HG02763 (cell line): Measurements from ENCODE around the gene CIB2.

Source experiments
- ATAC-seq: cut with Tn5 transposase; IDR thresholded peaks from one replicate; pipeline ENCODE4 v1.9.1; 2021; ENCODE audit warnings: mild to moderate bottlenecking, moderate library complexity; ENCODE audit not compliant: unreplicated experiment

CIB2 gene

DNA sequence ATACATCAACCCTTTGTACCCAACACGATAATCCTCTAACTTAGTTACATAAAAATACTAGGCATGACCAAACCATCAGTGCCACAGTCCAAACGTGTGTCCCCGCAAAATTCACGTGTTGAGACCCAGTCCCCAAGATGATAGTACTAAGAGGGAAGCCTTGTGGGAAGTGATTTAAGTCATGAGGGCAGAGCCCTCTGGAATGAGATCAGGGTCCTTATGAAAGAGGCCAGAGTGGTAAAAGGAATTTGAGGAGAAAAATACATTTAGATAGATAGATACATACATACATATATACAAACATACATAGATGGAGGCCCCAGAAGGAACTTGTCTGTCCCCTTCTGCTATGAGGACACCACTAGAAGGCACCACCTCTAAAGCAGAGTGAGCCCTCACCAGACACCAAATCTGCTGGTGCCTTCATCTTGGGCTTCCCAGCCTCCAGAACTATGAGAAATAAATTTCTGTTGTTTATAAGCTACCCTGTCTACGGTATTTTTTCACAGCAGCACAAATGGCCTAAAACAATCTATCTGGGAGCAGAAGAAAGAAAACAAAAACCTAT is 61.7 kb downstream of the CIB2 start:
- no peak for ATAC-seq

DNA sequence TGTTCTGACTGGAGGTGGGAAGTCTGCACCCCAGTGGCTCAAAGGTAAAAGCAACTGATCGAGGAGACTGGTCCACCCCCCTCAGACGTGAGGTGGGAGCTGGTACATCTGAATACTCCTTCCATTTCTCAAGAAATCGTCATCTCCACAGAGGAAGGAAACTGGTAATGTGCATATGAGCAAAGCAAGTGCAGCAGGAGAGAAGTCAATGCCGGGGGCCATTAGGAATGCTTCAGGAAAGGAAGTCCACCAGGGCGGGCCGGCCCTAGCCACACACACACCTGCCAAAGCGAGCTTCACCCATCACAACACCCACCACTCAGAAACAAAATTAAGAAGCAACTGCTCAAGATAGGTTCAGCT is 62.2 kb downstream of the CIB2 start:
- no peak for ATAC-seq

DNA sequence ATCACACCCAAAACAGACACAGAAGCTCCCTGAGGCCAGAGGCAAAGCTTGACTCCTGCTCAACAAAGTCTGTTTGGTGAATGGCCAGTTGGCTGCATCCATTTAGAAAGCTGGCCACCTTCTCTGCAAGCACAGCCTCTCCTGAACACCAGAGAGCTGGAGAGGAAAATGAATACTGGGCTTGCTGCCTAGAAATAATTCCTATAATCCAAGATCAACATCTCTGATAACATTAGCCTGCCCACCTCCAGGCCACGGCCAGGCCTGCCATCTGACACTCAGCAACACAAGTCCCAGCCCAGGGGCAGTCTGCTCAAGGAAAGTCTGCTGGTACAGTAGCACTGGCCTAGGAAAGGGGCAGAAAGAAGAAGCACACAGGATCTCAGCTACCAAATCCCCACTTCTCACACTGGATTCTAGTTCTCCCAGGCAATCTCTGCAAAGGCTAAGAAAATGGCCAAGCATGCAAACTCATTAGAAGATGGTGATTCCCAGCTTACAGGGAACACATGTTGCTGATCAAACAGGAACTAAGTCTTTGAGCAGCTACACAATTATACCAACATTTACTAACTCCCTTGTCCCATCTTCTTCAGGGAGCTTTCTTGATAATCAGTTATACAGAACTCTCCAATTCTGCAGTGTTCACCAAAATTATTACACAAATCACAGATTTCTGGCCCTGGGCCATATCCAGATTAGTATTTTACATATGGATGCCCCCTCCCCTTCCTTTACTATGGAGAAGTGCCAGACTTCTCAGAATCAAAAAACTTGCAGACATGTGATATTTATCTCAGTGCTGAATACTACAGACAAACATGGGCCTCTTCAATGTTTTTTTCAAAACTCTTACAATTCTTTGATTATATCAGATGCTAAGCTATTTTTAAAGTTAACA is 63.7 kb downstream of the CIB2 start:
- ATAC-seq: no peak

DNA sequence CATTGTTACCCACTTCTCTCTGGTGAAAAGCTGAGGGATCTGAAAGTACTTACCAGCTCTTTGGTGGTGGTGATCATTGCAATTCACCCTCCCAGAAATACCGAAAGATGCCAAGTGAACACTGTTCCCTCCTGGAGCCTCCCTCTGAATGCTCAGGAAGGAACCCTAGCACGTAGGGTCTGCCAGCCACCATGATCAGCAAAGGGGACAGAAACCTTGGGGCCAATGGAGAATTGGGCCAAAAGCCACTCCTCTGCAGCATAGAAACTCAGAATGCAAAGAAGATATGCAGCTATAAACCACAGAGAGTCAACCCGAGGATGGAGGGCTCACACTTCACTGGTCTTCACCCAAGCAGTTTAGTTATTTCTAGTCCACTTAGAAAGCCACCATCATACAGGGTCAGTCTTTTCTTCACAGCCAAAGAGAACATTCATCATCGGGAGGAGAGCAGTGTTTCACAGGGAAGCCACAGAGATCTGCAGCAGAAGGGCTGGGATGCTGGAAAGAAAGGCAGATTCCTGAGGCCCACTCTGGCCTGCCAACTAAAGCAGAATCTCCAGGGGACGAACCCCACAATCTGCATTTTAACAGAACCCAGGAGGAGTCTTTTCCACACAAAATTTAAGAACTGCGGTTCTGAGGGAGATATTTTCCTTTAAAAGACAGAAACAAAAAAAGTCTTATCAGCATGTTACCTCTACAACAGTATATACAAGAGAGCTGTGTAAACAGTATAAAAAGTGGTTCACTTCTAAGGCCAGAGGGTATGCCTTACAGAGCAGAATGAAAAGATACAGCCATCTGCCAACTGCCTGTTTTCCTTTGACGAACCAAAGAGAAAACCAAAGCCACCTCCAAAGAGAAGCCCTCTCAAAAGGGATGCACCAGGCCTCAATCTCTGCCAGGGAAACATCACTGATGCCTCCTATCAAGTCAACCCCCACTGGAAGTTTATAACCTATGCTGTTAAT is 65.0 kb downstream of the CIB2 start:
- ATAC-seq: peak; percentile 48

DNA sequence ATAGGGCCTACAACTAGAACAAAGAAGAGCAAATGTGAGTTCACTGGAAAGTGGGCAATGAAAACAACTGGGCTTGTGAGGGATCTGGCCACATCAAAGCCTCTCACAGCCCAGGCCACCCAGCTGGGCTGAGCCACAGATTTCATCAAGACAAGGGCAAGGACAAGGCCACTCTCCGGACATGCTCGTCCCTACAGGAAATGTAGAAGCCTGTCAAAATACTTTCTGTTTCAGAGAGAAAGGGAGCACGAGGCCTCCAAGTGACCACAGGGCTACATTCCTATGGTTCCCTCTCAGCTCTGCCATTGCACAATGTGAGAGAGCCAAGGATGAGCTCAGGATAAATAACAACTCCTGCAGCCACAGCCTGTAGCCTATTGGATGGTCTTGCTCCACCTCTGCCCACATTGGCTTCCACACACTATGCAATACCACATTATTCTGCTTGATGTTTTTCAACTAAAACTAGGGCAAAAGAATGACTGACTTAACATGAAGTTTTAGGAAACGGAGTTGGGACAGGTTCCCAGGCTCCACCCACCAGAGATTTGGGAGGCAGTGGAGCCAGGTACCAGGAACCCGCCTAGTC is 65.9 kb downstream of the CIB2 start:
- no peak for ATAC-seq

DNA sequence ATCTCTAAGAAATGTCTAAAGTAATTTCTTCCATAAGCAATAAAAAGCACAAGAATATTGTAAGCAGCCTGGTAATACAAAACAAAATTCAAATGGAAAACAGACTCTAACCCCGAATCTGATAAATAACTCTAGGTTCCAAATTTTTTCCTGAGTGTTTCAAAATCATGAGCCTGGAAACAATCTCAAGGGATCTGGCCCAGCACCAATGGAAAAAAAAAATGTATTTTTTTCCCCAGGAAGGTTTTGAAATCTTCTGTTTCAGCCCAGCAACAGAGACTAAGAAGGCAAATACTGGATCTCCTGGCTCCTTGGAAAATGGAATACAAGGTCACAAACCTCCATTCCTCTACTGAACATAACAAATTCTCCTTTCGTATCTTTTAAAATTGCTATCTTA is 66.7 kb downstream of the CIB2 start:
- no peak for ATAC-seq

DNA sequence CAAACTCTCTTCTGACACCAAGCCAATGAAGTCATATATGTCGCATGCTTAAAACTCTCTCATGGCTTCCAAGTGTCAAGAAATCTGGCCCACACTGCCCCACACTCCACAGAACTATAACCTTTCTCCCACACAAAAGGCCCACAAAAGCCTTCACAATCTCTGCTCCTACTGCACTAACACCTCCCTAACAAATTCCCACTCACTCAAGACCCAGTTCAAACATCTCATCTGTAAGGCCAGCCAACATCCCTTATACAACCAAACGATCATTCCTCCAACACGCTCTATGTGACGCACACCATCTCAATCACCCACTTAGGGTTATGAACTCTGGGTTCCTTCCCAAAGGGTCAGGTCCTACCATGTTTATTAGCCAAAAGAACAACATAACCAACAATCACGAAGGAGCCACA is 67.3 kb downstream of the CIB2 start:
- no peak for ATAC-seq

DNA sequence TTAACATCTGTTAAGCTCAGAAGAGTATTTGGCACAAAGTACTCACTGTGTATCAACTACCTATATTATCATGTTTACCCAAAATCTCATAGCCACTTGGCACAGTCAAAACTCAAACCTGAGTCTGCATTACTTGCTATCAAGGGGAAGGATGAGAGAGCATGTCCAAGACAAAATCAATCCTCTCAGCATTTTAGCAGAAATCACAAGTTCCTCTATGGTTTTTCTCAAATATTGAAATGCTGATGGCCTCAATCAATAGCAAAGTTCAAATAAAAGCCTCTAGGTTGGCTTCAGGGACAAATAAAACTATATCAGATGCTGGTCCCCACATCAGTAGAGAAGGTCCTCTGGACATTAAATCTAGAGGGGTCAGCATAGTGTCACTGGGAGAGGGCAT is 68.0 kb downstream of the CIB2 start:
- no peak for ATAC-seq

DNA sequence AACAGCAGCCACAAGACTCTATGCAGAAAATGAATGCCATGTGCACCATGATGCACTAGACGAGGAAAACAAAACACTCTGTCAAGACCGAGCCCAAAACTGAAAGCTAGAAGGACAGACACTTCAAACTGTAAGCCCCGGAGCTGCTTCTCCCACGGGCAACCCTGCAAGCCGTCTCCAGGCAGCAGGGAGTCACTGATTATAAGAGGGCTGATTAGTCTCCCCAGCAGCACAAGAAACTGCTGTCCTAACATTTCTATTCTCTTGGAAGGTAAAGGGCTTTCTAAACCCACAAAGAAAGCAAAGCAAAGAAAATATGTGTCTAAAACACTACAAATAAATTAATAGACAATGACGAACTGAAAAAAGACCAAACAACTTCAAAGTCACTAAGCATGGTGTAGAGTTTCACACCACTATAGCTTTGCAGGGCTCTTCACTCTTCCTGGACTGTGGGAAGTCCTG is 69.2 kb downstream of the CIB2 start:
- no peak for ATAC-seq

DNA sequence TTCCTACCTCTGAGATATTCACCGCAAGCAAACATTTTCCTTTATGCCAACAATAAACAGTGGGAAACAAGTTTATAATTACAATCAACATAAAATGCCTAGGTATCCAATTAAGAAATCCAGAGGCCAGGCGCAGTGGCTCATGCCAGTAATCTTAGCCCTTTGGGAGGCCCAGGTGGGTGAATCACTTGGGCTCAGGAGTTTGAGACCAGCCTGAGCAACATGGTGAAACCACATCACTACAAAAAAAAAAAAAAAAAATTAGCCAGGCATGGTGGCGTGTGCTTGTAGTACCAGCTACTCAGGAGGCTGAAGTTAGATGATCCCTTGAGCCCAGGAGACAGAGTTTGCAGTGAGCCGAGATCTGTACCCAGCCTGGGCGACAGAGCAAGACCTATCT is 71.0 kb downstream of the CIB2 start:
- no peak for ATAC-seq

DNA sequence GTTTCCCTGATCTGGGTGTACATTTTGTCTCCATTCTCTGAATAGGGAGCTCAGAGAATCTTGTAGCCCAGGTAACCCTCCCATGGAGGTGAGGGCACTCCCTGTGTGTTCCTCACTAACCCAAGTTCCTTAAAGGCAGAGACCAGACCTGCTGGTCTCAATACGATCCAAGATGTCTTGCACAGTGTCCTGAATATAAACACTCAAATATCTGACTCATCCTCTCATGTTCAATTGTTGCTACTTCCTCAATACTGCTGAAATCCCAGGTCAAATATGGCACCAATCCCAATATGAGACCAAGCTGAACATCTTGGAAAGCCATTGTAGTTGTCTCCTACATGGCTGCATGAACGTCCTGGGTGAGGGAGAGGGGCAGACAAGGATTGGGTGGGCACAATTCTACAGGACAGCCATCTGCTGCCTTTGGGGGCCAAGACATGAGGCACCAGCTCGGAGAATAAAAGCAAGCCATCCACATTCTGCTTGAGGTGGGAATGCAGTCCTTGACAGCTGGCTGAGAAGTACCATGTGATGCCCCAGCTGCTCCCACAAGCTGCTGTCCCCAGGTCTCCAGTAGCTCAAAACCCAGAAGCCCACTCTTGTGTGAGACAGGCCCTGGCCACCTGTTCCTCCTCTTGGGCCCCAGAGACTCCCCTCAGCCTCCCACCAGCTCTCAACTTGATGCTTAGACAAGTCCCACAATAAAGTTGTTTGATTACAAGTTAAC is 72.0 kb downstream of the CIB2 start:
- no peak for ATAC-seq

DNA sequence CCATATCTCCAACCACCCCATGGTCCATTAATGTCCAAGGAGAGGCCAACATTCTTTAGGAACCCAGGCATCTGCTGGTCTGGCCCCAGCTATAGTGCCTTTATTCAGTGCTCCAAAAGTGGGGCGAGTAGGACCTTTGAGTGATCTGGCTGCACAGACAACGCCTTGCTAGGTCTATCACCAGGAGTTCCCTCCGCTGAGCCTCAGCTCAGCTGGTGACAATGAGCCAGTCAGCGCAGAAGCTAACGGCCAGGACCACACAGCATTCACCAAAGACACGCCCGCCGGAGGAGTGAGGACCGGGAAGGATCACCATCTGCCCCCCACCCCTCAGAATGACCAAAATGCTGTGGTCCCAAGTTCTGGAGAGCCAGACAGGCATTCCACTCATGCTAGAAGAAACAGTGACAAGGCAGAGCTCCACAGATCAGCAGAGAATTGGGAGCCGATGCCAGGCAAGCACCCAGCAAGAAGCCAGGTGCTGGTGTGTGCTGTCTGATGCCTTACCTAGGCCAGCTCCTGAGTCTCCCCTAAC is 72.8 kb downstream of the CIB2 start:
- ATAC-seq: no peak

DNA sequence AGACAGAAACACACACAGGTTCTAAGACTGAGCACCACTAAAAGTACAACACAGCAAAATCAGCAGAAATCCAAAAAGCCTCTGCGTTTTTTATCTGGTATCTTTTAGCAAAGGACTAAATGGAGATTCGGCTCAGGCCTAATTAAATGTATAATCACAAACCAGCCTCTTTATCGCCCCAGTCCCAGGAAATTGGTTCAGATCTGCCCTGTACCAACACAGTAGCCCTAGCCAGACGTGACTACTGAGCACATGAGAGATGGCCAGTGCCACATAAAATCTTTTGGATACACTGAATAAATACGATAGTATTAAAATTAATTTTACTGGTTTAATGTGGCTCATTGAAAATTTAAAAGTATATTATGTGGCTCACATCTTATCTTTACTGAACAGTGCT is 73.4 kb downstream of the CIB2 start:
- ATAC-seq: no peak

DNA sequence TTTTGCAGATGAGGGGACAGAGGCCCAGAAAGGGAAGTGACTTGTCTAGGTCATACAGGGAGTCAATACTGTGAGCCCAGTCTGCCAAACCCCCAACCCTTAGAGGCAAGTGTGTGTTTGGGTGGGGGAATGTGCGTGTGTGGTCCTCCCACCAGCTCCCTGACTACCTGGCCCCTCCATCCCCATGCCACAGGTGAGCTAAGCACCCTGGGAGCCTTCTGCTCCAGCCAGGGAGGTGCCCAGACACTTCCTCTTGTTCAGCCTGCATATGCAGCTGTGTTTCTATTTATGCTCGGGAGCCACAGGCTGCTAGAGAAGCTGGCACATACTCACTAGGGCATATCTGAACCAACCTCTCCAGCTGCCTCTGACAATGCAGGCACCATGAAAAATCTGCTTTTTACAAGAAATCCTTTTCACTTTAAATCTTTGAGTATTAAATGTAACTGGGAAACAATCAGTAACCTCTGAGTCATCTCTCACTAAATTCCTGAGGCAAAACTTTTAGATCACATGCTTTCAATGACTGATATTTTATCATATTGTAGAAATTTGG is 74.5 kb downstream of the CIB2 start:
- ATAC-seq: no peak

DNA sequence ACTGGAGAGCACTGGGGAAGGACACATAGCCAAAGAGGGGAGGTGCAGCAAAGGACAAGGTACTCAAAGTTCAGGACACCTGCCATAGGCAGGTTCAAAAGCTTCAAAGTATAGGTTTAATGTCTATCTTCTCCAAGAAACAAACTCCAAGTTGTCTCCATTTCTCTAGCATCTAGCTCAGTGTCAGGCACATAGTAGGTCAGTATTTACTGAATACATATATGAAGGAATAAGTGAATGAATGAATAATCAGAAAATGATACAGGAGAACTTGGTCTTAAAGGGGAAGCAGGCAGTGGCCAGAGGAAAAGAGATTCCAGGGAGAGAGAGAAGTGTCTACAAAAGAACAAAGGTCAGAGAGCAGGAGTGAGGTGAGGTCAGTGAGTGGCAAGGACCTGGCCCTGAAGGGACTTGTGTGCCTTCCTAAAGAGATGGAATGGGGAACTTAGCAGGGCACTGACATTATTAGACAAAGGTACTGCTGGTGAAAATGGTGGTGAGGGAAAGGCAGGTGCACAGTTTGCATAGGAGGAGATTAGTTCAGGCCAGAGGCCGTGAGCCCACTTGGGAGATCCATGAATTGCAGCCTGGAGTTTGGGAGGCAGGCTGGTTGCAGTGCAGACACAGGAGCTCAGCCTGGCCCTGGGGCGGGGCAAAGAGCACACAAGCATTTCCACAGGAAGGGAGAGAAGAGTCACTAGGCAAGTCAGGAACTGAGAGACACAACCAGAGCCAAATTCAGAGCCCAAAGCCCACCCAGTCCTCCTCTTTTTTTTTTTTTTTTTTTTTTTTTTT is 75.1 kb downstream of the CIB2 start:
- no peak for ATAC-seq

DNA sequence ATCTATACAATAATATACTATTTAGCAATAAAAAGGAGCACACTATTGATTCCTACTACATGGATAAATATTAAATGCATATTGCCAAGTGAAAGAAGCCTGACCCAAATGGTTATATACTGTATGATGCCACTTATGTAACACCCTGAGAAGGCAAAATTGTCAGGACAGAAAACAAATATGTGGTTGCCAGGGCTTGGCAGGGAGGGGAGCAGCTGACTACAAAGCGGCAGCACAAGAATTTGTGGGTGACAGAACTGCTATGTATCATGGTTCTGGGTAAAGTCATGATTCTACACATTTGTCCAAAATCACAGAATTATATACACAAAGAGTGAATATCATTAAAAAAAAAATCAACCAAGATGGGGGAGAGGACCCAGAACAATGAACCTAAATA is 76.3 kb downstream of the CIB2 start:
- no peak for ATAC-seq
